OCI-LY7 (cell line): Measurements from ENCODE around the gene DIPK1B.

Experiments
- EZH2phosphoT487 ChIP-seq: fragments of 200-600 bp; sonication (generic); IDR thresholded peaks from 2 replicates; pipeline ENCODE4 v1.6.1; 2018; ENCODE audit warnings: low read depth, borderline replicate concordance, mild to moderate bottlenecking, mixed run types, antibody characterized with exemption, low read length, moderate library complexity, mixed read lengths
- TF ChIP-seq, protein P1 (sequence below): fragments of 200-600 bp; sonication (generic); conservative IDR thresholded peaks from 2 replicates; pipeline ENCODE4 v1.5.1; 2014; ENCODE audit warnings: mild to moderate bottlenecking, antibody characterized with exemption, low read length, moderate library complexity, mixed read lengths

DNA sequence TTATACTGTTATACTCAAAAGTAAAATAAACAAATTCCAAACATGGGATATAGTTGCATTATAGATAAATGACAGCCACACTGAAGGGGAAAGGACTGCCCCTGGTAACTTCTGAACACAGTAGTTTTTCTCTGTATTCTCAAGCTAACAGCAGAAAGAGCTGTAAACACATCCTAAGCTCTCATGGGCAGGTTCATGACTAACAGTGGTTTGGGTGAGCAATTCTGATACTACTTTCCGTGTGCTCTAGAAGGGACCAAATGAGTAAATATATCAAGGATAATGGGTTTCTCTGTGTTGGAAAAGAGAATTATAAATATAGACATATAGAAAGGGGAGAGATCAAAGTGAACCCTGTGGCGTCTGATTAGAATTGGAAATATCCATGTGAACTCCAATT lies 38.2 kb downstream of the DIPK1B start:
- TF ChIP-seq, protein P1, sequence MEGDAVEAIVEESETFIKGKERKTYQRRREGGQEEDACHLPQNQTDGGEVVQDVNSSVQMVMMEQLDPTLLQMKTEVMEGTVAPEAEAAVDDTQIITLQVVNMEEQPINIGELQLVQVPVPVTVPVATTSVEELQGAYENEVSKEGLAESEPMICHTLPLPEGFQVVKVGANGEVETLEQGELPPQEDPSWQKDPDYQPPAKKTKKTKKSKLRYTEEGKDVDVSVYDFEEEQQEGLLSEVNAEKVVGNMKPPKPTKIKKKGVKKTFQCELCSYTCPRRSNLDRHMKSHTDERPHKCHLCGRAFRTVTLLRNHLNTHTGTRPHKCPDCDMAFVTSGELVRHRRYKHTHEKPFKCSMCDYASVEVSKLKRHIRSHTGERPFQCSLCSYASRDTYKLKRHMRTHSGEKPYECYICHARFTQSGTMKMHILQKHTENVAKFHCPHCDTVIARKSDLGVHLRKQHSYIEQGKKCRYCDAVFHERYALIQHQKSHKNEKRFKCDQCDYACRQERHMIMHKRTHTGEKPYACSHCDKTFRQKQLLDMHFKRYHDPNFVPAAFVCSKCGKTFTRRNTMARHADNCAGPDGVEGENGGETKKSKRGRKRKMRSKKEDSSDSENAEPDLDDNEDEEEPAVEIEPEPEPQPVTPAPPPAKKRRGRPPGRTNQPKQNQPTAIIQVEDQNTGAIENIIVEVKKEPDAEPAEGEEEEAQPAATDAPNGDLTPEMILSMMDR = no peak
- no peak for TF ChIP-seq EZH2phosphoT487
